Measurements from ENCODE around the gene MICAL2.
A peak's percentile ranks its signal among the peaks of the same experiment; 100 is the strongest.

The MICAL2 gene

GRCh38 chr11:12152321-12152720 is 41.9 kb downstream of the MICAL2 start:
- H3K4me3 ChIP-seq (ENCODE audit: low read depth, low read length), result no peak overlapping the region
- in situ Hi-C loops (cut with HindIII; ENCODE audit: low sequenced_read_pairs), result no loop called here
- TF ChIP-seq CTCF (IDR thresholded peaks at IDR 0.05; ENCODE audit: low read depth, low read length), result no peak
- DNase-seq (ENCODE audit: low read depth, low spot score), result no peak

GRCh38 chr11:12154871-12155668 is 44.7 kb downstream of the MICAL2 start:
- in situ Hi-C loops (cut with HindIII; ENCODE audit: low sequenced_read_pairs), result no loop called here
- DNase-seq (ENCODE audit: low read depth, low spot score), result no peak
- H3K4me3 ChIP-seq (ENCODE audit: low read depth, low read length), result no peak overlapping the region
- no peak for TF ChIP-seq CTCF (IDR thresholded peaks at IDR 0.05; ENCODE audit: low read depth, low read length)

GRCh38 chr11:12155696-12156095 is 45.3 kb downstream of the MICAL2 start:
- no peak for DNase-seq (ENCODE audit: low read depth, low spot score)
- no peak overlapping the region for H3K4me3 ChIP-seq (ENCODE audit: low read depth, low read length)
- in situ Hi-C loops (cut with HindIII; ENCODE audit: low sequenced_read_pairs), result no loop called here
- TF ChIP-seq CTCF (IDR thresholded peaks at IDR 0.05; ENCODE audit: low read depth, low read length), result no peak

- H3K4me3 ChIP-seq (ENCODE audit: low read depth, low read length), result no peak overlapping the region
- in situ Hi-C loops (cut with HindIII; ENCODE audit: low sequenced_read_pairs), result no loop called here
- DNase-seq (ENCODE audit: low read depth, low spot score), result no peak
- no peak for TF ChIP-seq CTCF (IDR thresholded peaks at IDR 0.05; ENCODE audit: low read depth, low read length)
Observed at GRCh38 chr11:12156301-12157140, 46.1 kb downstream of the MICAL2 start.

GRCh38 chr11:12157241-12157661 is 46.9 kb downstream of the MICAL2 start:
- in situ Hi-C loops (cut with HindIII; ENCODE audit: low sequenced_read_pairs), result no loop called here
- peak; percentile 93 for DNase-seq (ENCODE audit: low read depth, low spot score)
- no peak overlapping the region for H3K4me3 ChIP-seq (ENCODE audit: low read depth, low read length)
- TF ChIP-seq CTCF (IDR thresholded peaks at IDR 0.05; ENCODE audit: low read depth, low read length), result no peak

GRCh38 chr11:12158909-12159308 is 48.5 kb downstream of the MICAL2 start:
- H3K4me3 ChIP-seq (ENCODE audit: low read depth, low read length), result no peak overlapping the region
- TF ChIP-seq CTCF (IDR thresholded peaks at IDR 0.05; ENCODE audit: low read depth, low read length), result no peak
- in situ Hi-C loops (cut with HindIII; ENCODE audit: low sequenced_read_pairs), result no loop called here
- no peak for DNase-seq (ENCODE audit: low read depth, low spot score)
